B cell (primary cell): ENCODE data around the gene COPS7B. TPM values are rescaled to one million over a fixed set of nuclear protein-coding genes. Genes with fewer than 3 reads are reported as not detected.
A peak's percentile ranks its signal among the peaks of the same experiment; 100 is the strongest.

Experiments used
- ATAC-seq: fragments of 200-7000 bp; cut with Tn5 transposase; one replicate; pipeline ENCODE4 v1.10.0; 2021; ENCODE audit warnings: low read depth, mild to moderate bottlenecking, moderate number of reproducible peaks, moderate library complexity
- CTCF ChIA-PET: fragments of 350-600 bp; sonication (Branson Sonifier 250); formaldehyde crosslinking; loops from one replicate; lab custom pipeline; 2021; ENCODE audit warnings: antibody characterized with exemption, inconsistent platforms; lab: Charles Lee
- POLR2A ChIA-PET: fragments of 350-600 bp; sonication (Branson Sonifier 250); formaldehyde crosslinking; loops from one replicate; lab custom pipeline; 2021; ENCODE audit warnings: antibody characterized with exemption; lab: Charles Lee
- DNase-seq: peaks from one replicate; pipeline ENCODE4 v3.0.0; 2013
- H2AFZ ChIP-seq: 2 replicates; pipeline ENCODE4 v1.6.1; 2012; ENCODE audit warnings: mild to moderate bottlenecking, low read depth, low read length; ENCODE audit not compliant: insufficient read depth, poor library complexity, severe bottlenecking
- H3K27ac ChIP-seq, 2 donors: 1 replicate in 1 of 2; 2 replicates in 1 of 2; pipeline ENCODE4 v1.5.1; 2012 to 2013; ENCODE audit warnings: low read length in 2 of 2, mild to moderate bottlenecking in 2 of 2, moderate library complexity in 1 of 2
- H3K27me3 ChIP-seq, 4 experiments: fragments of 200-600 bp in 1 of 4; sonication (generic) in 1 of 4; replicated peaks in 1 of 4; 1 replicate in 2 of 4; 2 replicates in 2 of 4; pipeline versions ENCODE4 v1.6.1 to v1.7.0; 2013 to 2016; ENCODE audit warnings: low read length in 3 of 4, mild to moderate bottlenecking in 2 of 4, mixed read lengths in 1 of 4, moderate library complexity in 1 of 4; ENCODE audit not compliant: insufficient read depth in 4 of 4, control insufficient read depth in 3 of 4; ENCODE audit errors: control extremely low read depth in 1 of 4
- H3K36me3 ChIP-seq, 2 experiments: replicated peaks in 1 of 2; 1 replicate in 1 of 2; 2 replicates in 1 of 2; pipeline versions ENCODE4 v1.6.1 to v1.7.1; 2013; ENCODE audit warnings: low read length in 1 of 2; ENCODE audit not compliant: insufficient read depth in 2 of 2, control insufficient read depth in 1 of 2; ENCODE audit errors: control extremely low read depth in 1 of 2, extremely low read depth in 1 of 2
- H3K4me1 ChIP-seq, 2 donors: fragments of 200-600 bp in 1 of 2; sonication (generic) in 1 of 2; 1 replicate in 1 of 2; 2 replicates in 1 of 2; pipeline versions ENCODE4 v1.5.1 to v1.6.1; 2013 to 2017; ENCODE audit warnings: low read length in 2 of 2; ENCODE audit not compliant: control insufficient read depth in 2 of 2, insufficient read depth in 2 of 2
- H3K4me2 ChIP-seq: replicated peaks from 2 replicates; pipeline ENCODE3; 2012; ENCODE audit warnings: mild to moderate bottlenecking, low read depth, low read length; ENCODE audit not compliant: poor library complexity, severe bottlenecking
- H3K4me3 ChIP-seq, 5 experiments: fragments of 200-600 bp in 1 of 5; sonication (generic) in 1 of 5; 1 replicate in 3 of 5; 2 replicates in 2 of 5; pipeline versions ENCODE4 v1.5.1 to v1.7.0; 2011 to 2016; ENCODE audit warnings: low read length in 4 of 5, mild to moderate bottlenecking in 4 of 5, low read depth in 2 of 5, control low read depth in 1 of 5, moderate library complexity in 1 of 5; ENCODE audit not compliant: insufficient read depth in 1 of 5; ENCODE audit errors: control extremely low read depth in 1 of 5, extremely low read depth in 1 of 5
- H3K79me2 ChIP-seq: fragments of 200-600 bp; sonication (generic); one replicate; pipeline ENCODE4 v1.6.0; 2016; ENCODE audit warnings: low read length; ENCODE audit not compliant: control insufficient read depth, insufficient read depth
- H3K9ac ChIP-seq: fragments of 200-600 bp; sonication (generic); 2 replicates; pipeline ENCODE4 v1.6.1; 2017; ENCODE audit warnings: mild to moderate bottlenecking, low read length, moderate library complexity
- H3K9me3 ChIP-seq, 3 donors: one replicate each; pipeline versions ENCODE4 v1.6.1 to v1.7.1; 2013; ENCODE audit warnings: low read length in 2 of 3; ENCODE audit not compliant: control insufficient read depth in 2 of 3, insufficient read depth in 1 of 3; ENCODE audit errors: control extremely low read depth in 1 of 3
- H4K20me1 ChIP-seq: 2 replicates; pipeline ENCODE4 v1.6.0; 2012; ENCODE audit warnings: mild to moderate bottlenecking, low read length; ENCODE audit not compliant: insufficient read depth, control insufficient read depth, poor library complexity, severe bottlenecking
- H3K27ac Mint-ChIP-seq: one replicate; pipeline ENCODE4 v1.8.0; 2021; ENCODE audit warnings: mixed read lengths
- H3K27me3 Mint-ChIP-seq: one replicate; pipeline ENCODE4 v1.8.0; 2021; ENCODE audit warnings: mixed read lengths
- H3K4me1 Mint-ChIP-seq: one replicate; pipeline ENCODE4 v1.8.0; 2021; ENCODE audit warnings: mixed read lengths
- H3K4me3 Mint-ChIP-seq: one replicate; pipeline ENCODE4 v1.8.0; 2021; ENCODE audit warnings: mixed read lengths
- H3K9me3 Mint-ChIP-seq: one replicate; pipeline ENCODE4 v1.8.0; 2022; ENCODE audit warnings: mixed read lengths; ENCODE audit not compliant: insufficient read depth
- EZH2 ChIP-seq: IDR thresholded peaks from 2 replicates; pipeline ENCODE4 v1.6.1; 2012; ENCODE audit warnings: borderline replicate concordance, low read depth, mild to moderate bottlenecking, moderate library complexity, low read length; ENCODE audit not compliant: insufficient read depth, poor library complexity, severe bottlenecking
- WGBS: methylation state at CpG from one replicate; pipeline ENCODE4 v1.1.5; 2013; ENCODE audit warnings: missing lambda C conversion rate; ENCODE audit not compliant: insufficient coverage; 5-methylcytosine and 5-hydroxymethylcytosine counted together
- intact Hi-C: fragments of 100-400 bp; cut with micrococcal nuclease; formaldehyde crosslinking; loops from one replicate; pipeline ENCODE4 v1.10.0; 2022
- polyA plus RNA-seq: library from polyadenylated mRNA; depleted of rRNA; stranded (reverse); fragments of >200 nt; gene quantifications from 2 replicates; pipeline ENCODE4 v1.2.3, GENCODE V29; 2012
- total RNA-seq, 2 donors: library from RNA; stranded (reverse); fragments of 120-200 nt in 1 of 2; gene quantifications; 1 replicate in 1 of 2; 2 replicates in 1 of 2; pipeline versions ENCODE4 v1.2.3 to v1.2.4, GENCODE V29; 2013 to 2022
- TF ChIP-seq, protein P1 (sequence below): fragments of 200-600 bp; IDR thresholded peaks from one replicate; pipeline ENCODE4 v1.8.0; 2022; ENCODE audit warnings: antibody characterized with exemption, mild to moderate bottlenecking

Gene COPS7B
- total and polyA plus RNA-seq, 2 donors (not counting 1 experiment from before 2014, with no cell fraction given), result 52.7 to 70.8 TPM

DNA sequence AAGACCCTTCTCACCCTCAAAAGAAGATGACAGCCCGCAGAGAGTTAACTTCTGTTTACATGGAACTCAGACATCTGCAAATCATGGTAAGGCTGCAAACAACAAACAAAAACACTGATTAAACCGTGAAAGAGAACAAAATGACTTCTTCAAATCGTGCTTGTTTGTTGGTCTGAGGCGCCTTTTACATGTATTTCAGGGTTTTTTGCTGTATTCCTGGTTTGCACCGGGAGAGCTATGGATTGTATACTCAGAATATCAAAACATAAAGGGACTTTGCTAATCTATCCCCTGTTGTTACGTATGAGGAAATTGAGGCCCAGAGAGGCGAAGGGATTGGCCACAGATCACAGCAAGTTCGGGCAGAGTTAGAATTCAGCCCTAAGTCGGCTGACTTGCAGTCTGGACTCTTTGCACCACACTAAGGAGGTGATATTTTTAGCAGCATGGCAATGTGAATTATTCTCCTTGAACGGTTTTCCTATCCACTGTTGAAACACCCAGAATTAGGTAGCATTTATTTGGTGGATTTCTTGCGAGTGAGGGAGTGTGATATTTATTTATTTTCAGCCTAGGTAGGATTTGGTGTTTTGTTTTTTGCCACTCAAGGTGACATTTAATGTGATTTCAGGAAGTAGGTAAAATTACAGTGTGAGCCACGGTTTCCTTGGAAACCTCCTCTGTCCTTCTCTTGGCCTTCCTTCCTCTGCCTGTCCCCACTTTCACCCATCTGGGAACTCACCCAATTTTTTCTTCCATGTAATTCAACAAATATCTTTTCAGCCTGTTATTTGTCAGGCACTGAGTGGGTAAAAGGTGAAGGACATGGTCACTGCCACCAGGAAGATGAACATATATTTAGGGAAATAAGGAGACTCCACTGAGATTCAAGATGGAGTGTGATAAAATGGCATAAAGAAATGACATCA is 4.2 kb upstream of the COPS7B start:
- Mint-ChIP-seq H3K27me3 (no peaks in the 10 kb centered on the region), H3K4me3 (peak overlapping the region; percentile 100), H3K9me3 (no peaks in the 10 kb centered on the region), H3K27ac (peak overlapping the region; percentile 97), H3K4me1 (peaks cover 69% of the 10 kb centered on the region)
- Histone ChIP-seq H2AFZ (peak overlapping the region; percentile 86), H3K4me1 (peaks cover 32 to 37% of the 10 kb centered on the region in 2 donors), H3K27ac (peak overlapping the region; percentile 63 to 87), H4K20me1 (no peaks in the 10 kb centered on the region), H3K9ac (peak overlapping the region; percentile 82), H3K4me3 (peak overlapping the region; percentile 72 to 92 (median 85)), H3K36me3 (no peaks in the 10 kb centered on the region), H3K4me2 (peak overlapping the region; percentile 82), H3K9me3 (no peaks in the 10 kb centered on the region), H3K27me3 (no peaks in the 10 kb centered on the region), H3K79me2 (peaks cover 72% of the 10 kb centered on the region)
- POLR2A ChIA-PET, result interaction anchor here (0.6 to 1.3 kb wide), 4 partner anchors 67 to 317 kb away, joined by 3 to 9 read pairs (median 3); no protein-coding TSS in a partner anchor
- ATAC-seq (no peak), DNase-seq (no peak)
- TF ChIP-seq, protein P1, sequence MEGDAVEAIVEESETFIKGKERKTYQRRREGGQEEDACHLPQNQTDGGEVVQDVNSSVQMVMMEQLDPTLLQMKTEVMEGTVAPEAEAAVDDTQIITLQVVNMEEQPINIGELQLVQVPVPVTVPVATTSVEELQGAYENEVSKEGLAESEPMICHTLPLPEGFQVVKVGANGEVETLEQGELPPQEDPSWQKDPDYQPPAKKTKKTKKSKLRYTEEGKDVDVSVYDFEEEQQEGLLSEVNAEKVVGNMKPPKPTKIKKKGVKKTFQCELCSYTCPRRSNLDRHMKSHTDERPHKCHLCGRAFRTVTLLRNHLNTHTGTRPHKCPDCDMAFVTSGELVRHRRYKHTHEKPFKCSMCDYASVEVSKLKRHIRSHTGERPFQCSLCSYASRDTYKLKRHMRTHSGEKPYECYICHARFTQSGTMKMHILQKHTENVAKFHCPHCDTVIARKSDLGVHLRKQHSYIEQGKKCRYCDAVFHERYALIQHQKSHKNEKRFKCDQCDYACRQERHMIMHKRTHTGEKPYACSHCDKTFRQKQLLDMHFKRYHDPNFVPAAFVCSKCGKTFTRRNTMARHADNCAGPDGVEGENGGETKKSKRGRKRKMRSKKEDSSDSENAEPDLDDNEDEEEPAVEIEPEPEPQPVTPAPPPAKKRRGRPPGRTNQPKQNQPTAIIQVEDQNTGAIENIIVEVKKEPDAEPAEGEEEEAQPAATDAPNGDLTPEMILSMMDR, result no peak
- TF ChIP-seq EZH2, result no peak
- intact Hi-C loops, result loop anchor here (1.0 to 2.0 kb wide), 8 partner anchors 65 to 769 kb away; partner anchors contain the start of genes EIF4E2, NCL and TIGD1
- WGBS, result 0% methylated on average over 5 of the region's 12 CpGs
- CTCF ChIA-PET, result interaction anchor here (1.3 to 1.5 kb wide), 3 partner anchors 105 to 169 kb away, joined by 3 to 4 read pairs (median 3); no protein-coding TSS in a partner anchor
